GM13976 (cell line): ENCODE data around the gene AKAP14.

ENCODE experiments used
- DNase-seq: peaks from one replicate; pipeline ENCODE4 v3.0.0; 2012; ENCODE audit warnings: low spot score
- in situ Hi-C: fragments of 300-500 bp; cut with MboI; formaldehyde crosslinking; loops from one replicate; pipeline ENCODE4 v1.12.0; 2022; ENCODE audit warnings: low sequenced_read_pairs, mixed read lengths, inconsistent platforms; ENCODE audit not compliant: unreplicated experiment
- TF ChIP-seq, protein P1 (sequence below): IDR thresholded peaks from 2 replicates; pipeline ENCODE4 v1.5.1; 2012; ENCODE audit warnings: borderline replicate concordance, mild to moderate bottlenecking; ENCODE audit not compliant: insufficient read depth; ENCODE audit errors: extremely low read depth, missing control alignments, control extremely low read depth

Gene AKAP14

DNA sequence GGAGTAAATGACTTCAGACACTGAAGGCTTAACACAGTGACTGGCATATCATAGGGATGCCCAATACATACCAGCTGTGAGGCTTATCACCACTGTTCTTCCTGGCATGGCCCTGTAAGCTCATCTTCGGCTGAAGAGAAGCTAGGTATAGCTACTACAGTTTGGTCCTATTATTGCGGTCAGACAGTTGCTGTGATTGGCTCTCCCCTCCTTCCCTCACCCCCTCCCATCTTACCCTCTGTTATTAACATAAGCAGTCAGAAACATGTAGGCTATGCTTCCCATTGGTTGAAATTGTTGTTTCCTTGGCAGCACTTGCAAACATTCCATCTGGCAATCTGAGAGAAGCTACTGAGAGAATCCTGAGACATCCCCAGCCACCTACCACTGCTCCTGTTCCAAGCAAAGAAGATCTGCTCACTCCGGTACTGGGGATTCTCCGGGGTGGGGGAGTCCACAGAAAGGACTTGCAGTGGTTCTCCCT, at the start of gene AKAP14:
Gene AKAP14, plus strand, starts transcription at position 51 of the 484 bp plus-strand sequence. CDS start 7,331 bp downstream, outside the sequence.
- DNase-seq, result no peak
- TF ChIP-seq, protein P1, sequence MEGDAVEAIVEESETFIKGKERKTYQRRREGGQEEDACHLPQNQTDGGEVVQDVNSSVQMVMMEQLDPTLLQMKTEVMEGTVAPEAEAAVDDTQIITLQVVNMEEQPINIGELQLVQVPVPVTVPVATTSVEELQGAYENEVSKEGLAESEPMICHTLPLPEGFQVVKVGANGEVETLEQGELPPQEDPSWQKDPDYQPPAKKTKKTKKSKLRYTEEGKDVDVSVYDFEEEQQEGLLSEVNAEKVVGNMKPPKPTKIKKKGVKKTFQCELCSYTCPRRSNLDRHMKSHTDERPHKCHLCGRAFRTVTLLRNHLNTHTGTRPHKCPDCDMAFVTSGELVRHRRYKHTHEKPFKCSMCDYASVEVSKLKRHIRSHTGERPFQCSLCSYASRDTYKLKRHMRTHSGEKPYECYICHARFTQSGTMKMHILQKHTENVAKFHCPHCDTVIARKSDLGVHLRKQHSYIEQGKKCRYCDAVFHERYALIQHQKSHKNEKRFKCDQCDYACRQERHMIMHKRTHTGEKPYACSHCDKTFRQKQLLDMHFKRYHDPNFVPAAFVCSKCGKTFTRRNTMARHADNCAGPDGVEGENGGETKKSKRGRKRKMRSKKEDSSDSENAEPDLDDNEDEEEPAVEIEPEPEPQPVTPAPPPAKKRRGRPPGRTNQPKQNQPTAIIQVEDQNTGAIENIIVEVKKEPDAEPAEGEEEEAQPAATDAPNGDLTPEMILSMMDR, result no peak
- in situ Hi-C loops, result no loop called here

DNA sequence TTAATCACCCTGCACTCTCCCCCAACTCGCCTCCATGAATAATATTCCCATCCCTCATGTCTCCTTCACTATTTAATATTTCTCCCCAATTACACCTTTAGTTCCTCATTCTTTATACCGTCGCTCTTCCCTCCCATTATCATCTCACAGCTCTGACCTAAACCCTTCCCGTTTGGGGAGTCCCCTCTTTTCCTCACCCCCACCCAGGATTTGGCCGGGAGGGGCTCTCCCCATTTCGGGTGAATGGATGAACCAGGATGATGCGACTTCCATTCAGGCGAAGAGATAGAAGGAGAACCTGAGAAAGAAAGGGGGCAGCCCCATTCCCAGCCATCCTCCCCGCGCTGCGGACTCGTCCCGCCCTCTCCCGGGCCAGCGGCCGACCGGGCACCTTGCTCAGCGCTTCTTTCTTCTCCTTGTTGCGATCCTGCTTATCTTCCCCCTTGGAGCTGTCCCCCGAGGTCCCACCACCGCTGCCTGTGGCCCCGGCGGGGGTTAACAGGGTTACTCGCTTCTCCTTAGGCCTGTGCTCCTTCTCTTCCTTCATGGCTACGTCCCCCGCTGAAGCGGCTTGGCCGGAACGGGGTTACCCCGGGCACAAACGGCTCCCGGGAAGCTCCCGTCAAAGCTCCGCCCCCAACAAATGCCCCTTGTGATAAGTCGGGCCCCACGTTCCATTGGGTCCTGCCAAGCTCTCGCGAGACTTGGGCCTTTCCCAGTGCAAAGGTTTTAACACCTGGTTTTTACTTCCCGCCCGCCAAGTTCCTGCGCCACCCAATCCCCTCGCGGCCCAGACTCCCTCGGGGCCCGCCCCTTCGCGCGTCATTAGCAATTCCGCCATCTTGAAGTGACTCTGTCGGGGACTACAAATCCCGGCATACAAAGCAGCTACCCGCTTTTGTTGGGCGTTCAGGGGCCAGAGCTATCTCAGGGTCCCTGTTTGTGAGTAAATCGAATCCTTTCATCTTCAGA, 43.0 kb upstream of the AKAP14 start, which contains the start of gene UPF3B:
Gene UPF3B, minus strand, starts transcription at position 582 of the 972 bp plus-strand sequence. Its CDS starts 35 bp downstream, at position 547.
- DNase-seq, result peak; percentile 94
- in situ Hi-C loops, result no loop called here
- TF ChIP-seq, protein P1, result no peak

DNA sequence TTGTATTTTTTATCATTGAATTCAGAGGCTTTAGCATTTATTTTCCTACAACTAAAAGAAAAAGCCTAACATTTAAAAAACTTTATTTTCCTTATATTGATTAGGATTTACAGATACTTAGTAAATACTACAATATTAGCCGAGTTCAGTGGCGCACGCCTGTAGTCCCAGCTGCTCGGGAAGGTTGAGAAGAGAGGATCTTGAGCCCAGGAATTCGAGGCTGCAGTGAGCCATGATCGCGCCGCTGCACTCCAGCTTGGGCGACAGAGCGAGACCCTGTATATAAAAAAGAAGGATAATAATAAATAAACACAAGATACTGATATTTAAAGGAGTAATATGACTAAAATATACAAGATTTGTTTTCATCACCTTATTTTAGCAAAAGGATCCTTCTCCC, 42.2 kb upstream of the AKAP14 start:
- in situ Hi-C loops, result no loop called here
- TF ChIP-seq, protein P1, result no peak
- no peak for DNase-seq

DNA sequence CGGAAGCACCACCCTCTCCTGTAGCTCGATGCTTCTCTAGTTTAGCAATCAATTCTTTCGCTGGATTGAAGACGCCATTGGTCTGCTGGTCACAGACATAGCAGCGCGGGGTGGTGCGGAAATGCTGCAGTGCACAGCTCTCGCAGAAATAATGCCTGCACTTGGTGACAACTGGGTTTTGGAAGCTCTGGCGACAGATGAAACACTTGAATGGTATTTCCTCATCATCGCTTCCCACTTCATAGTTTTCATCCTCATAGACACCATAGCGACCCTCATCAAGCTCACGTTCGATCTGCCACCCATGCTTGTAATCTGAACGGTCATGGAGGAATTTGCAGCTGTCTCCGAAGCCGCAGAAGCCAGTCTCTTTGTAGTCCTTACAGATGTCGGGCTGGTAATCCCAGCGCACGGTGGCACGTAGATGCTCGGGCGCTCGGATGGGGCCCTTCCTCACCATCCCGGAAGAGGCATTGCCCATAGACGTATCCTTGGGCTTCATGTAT, 25.0 kb upstream of the AKAP14 start:
- TF ChIP-seq, protein P1, result no peak
- in situ Hi-C loops, result no loop called here
- DNase-seq, result no peak

DNA sequence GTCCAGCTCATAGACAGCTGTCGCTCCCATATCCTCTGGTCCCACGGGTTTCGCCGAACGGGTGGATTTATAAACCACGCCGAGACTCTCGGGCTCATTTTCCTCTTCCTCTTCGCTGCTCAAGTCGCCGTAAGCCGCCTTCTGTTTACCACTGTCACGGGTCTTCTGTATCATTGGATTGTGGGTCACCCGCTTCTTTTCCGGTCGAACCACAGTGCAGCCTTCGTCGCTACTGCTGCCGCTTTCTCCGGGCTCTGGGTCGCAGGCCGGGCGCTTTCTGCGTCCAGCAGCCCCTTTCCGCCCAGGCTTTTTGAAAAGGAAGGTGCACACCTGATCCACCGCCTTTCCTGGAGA, 24.5 kb upstream of the AKAP14 start:
- no peak for DNase-seq
- TF ChIP-seq, protein P1, result no peak
- in situ Hi-C loops, result no loop called here

DNA sequence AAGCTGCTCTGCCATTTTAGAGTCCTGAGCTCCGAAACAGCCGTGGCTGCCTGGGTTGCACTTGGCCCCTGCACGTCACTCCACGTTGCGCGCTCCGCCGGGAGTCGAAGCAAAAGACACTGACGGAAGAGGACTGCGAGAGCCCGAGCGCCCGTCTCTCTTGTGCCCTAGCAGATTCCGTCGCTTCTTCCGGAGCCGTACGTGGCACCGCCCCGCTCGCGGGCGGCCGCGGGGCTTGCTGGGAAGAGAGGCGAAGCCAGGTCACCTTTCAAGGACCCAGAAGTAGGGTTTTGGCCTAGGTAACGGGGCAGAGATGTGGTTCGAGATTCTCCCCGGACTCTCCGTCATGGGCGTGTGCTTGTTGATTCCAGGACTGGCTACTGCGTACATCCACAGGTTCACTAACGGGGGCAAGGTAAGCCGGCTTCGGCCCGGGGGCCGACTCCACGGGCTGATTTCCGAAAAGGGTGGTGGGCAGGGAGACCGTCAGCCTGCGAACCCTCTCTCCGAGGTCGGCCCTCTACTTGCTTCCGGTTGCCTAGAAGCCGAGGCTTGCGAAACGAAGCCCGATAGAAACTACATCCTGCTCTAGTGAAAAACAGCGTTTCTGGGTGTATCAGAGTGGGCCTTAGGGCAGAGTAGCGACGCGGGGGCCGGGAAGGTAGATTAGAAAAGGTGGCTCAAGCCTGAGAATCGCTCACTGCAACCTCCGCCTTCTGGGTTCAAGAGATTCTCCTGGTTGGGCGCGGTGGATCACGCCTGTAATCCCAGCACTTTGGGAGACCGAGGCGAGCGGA, 23.9 kb upstream of the AKAP14 start, which contains the start of the genes NDUFA1 and RNF113A:
Gene NDUFA1, plus strand, starts transcription at position 234 of the 797 bp plus-strand sequence. Its CDS starts 80 bp downstream, at position 314.
Gene RNF113A, minus strand, starts transcription at position 135 of the 797 bp plus-strand sequence. Its CDS starts 120 bp downstream, at position 15.
- peak; percentile 87 for DNase-seq
- TF ChIP-seq, protein P1, result no peak
- in situ Hi-C loops, result no loop called here
